Brain microvascular endothelial cell (primary cell): ENCODE results near the gene HTT.

Experiments
- DNase-seq: peaks from one replicate; pipeline ENCODE4 v3.0.0-alpha.2; 2020
- H3K27ac ChIP-seq: fragments of 250-450 bp; sonication (Bioruptor Pico); 2 replicates; pipeline ENCODE4 v1.5.1; 2020; ENCODE audit warnings: mild to moderate bottlenecking, moderate library complexity
- H3K27me3 ChIP-seq: fragments of 250-450 bp; sonication (Bioruptor Pico); replicated peaks from 2 replicates; pipeline ENCODE4 v1.5.1; 2020; ENCODE audit warnings: mild to moderate bottlenecking
- H3K36me3 ChIP-seq: fragments of 250-450 bp; sonication (Bioruptor Pico); replicated peaks from 2 replicates; pipeline ENCODE4 v1.5.1; 2020; ENCODE audit warnings: mild to moderate bottlenecking
- H3K4me3 ChIP-seq: 2 replicates; pipeline ENCODE4 v1.5.1; 2011; ENCODE audit warnings: low read depth, mild to moderate bottlenecking, control low read depth, low read length, moderate library complexity
- CTCF ChIP-seq: IDR thresholded peaks from 2 replicates; pipeline ENCODE4 v1.5.1; 2011; ENCODE audit warnings: low read depth, mild to moderate bottlenecking, moderate library complexity, low read length, control low read depth, inconsistent platforms; ENCODE audit errors: missing control alignments
- in situ Hi-C: cut with HindIII; loops from 2 replicates; pipeline ENCODE4 v1.10.0; 2017; ENCODE audit warnings: low sequenced_read_pairs, low pct_ligation_motif_present

HTT gene

GRCh38 chr4:3255611-3256186, 181.2 kb downstream of the HTT start:
- DNase-seq = no peak
- H3K36me3 ChIP-seq = no peaks in the 10 kb centered on the region
- TF ChIP-seq CTCF = no peak
- H3K27me3 ChIP-seq = no peaks in the 10 kb centered on the region
- H3K4me3 ChIP-seq = no peak overlapping the region
- no peak overlapping the region for H3K27ac ChIP-seq
- in situ Hi-C loops = no loop called here

GRCh38 chr4:3256230-3257102, 182.0 kb downstream of the HTT start:
- DNase-seq = no peak
- Histone ChIP-seq H3K36me3 (no peaks in the 10 kb centered on the region), H3K4me3 (no peak overlapping the region), H3K27me3 (no peaks in the 10 kb centered on the region), H3K27ac (no peak overlapping the region)
- in situ Hi-C loops = no loop called here
- no peak for TF ChIP-seq CTCF

- Histone ChIP-seq H3K36me3 (no peaks in the 10 kb centered on the region), H3K27ac (no peak overlapping the region), H3K27me3 (no peaks in the 10 kb centered on the region), H3K4me3 (no peak overlapping the region)
- in situ Hi-C loops = no loop called here
- no peak for TF ChIP-seq CTCF
- DNase-seq = no peak
Measured at GRCh38 chr4:3257103-3257555, 182.6 kb downstream of the HTT start.

- in situ Hi-C loops = no loop called here
- Histone ChIP-seq H3K36me3 (no peaks in the 10 kb centered on the region), H3K27ac (no peak overlapping the region), H3K4me3 (no peak overlapping the region), H3K27me3 (no peaks in the 10 kb centered on the region)
- DNase-seq = no peak
- TF ChIP-seq CTCF = no peak
Measured at GRCh38 chr4:3257556-3258482, 183.3 kb downstream of the HTT start.

GRCh38 chr4:3261411-3262207, 187.1 kb downstream of the HTT start:
- Histone ChIP-seq H3K27ac (no peak overlapping the region), H3K36me3 (no peaks in the 10 kb centered on the region), H3K4me3 (no peak overlapping the region), H3K27me3 (no peaks in the 10 kb centered on the region)
- no peak for DNase-seq
- TF ChIP-seq CTCF = no peak
- in situ Hi-C loops = no loop called here
